ENCODE measurements around the gene SGMS1.

SGMS1 gene

GRCh38 chr10:50531388-50532077 is 92.2 kb downstream of the SGMS1 start:
- FAIRE-seq = no peak

DNA sequence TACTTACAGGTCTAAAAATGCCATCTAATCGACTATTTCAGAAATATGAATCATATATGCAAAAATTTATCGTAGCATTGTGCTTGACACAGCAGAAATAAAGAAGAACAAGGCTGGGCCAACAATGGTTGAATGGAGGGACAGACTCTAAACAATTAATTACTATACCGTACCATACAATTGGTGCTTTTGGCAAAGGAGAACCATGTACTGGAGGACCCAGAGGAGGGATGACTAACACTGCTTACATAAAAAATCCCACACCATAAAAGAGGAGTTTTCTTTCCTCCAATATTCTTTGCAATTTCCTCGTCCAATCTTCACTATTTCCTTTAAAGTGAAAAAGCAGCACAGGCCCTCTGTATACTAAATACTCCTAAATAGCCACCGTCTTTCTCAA is 94.1 kb downstream of the SGMS1 start:
- no peak for FAIRE-seq

DNA sequence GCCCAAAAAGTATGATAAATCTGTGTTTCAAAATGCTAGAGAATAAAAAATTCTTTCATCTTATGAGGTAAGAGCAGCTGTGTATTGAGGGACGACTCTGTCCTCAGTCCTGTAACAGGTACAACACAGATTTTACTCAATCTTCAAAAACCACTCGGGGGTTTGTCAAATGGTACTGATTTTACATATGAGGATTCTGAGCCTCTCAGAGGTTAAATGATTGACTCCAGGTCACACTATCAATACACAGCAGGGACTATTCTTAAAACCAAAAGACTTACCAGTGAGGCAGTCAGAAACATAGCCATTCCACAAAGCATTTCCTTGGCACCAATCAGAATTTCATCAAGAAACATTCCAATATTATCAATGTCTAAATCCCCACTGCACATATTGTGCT is 95.5 kb downstream of the SGMS1 start:
- FAIRE-seq = no peak

GRCh38 chr10:50527442-50528043 is 96.2 kb downstream of the SGMS1 start:
- no peak for FAIRE-seq

DNA sequence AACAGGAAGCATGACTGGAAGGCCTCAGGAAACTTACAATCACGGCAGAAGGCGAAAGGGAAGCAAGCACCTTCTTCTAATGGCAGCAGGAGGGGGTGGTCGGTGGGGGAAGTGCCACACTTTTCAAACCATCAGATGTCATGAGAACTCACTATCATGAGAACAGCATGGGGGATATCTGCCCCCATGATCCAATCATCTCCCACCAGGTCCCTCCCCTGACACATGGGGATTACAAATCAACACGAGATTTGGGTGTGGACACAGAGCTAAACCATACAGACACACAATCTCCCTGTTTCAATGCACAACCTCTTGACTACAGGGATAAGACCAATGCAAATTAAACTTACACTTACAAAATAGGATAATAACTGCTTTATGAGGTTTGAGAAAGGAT is 97.6 kb downstream of the SGMS1 start:
- no peak for FAIRE-seq

- no peak for FAIRE-seq
Measured at GRCh38 chr10:50523357-50523756, 100.4 kb downstream of the SGMS1 start.

DNA sequence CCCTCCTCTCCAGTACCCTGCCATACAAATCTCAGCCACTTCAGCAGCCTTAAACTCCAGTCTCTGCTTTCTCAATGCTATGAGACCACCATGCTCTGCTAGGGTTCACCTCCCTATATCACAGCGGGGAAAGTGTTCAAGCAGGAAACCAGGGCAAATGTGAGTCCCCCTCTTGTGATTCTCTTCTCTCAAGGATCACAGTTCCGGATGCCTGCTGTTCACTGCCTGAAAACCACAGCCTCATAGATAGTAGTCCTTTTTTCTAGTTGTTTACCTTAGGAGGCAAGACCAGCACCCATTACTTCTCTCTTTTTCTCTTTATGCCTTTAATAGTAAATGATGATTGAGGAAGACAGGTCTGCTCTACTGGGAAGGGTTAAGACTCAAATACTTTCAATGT is 100.8 kb downstream of the SGMS1 start:
- FAIRE-seq = no peak

GRCh38 chr10:50520115-50520514 is 103.6 kb downstream of the SGMS1 start:
- FAIRE-seq = no peak

- no peak for FAIRE-seq
Measured at GRCh38 chr10:50517626-50518025, 106.1 kb downstream of the SGMS1 start.

GRCh38 chr10:50516171-50516570 is 107.6 kb downstream of the SGMS1 start:
- no peak for FAIRE-seq

GRCh38 chr10:50515420-50515819 is 108.3 kb downstream of the SGMS1 start:
- FAIRE-seq = no peak

DNA sequence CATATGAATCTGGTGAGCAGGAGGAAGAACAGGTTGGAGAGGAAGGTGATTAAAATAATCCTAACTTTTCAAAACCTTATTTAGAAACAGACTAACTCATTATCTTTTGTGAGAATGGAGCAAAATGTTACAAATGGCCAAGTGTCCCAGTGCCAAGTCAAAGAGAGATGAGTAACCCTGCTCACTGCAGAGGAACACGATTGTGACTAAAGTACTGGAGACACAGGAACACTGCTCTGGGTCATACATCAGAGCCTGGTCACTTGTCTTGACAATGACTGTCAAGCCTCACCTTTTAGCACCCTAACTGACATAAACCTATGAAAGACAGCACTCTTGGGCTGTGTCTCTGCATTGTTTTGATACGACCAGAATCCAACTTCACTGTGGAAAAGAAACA is 108.8 kb downstream of the SGMS1 start:
- FAIRE-seq = no peak

DNA sequence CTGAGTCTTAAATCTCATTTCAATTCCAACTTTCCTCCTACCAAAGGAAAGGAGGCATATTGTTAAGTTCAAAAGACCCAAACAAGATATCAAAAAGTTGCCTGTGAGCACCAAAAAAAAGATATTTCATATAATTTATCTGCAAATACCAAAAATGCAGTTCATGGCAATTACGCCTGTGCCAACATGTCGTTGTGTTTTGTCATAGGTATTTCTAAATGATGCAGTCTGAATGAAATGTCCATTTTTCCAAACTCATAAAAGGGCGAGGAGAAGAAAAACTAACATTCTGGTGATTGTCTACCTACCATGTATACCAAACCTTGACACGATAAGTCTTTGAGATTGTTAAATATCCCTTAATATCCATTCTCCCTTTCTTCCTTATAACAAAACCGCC is 109.8 kb downstream of the SGMS1 start:
- no peak for FAIRE-seq

- no peak for FAIRE-seq
Measured at GRCh38 chr10:50512743-50513416, 110.9 kb downstream of the SGMS1 start.

DNA sequence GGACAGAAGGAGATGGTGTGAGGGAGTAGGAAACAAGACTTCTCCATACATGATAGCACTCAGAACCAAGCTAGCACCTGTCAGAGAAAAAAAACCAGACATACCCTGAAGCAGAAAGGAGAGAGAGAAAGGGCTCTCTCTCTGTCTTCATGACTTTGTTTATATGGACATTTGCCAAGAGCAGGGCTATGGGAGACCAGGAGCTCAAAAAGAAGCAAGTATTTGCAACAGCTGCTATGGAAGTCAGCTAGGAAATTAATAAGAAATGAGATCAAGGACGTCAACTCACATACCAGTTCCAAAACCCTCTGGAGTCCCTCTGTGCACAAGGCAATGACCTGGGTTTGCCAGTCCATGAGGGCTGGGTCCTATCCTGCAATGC is 111.6 kb downstream of the SGMS1 start:
- no peak for FAIRE-seq

DNA sequence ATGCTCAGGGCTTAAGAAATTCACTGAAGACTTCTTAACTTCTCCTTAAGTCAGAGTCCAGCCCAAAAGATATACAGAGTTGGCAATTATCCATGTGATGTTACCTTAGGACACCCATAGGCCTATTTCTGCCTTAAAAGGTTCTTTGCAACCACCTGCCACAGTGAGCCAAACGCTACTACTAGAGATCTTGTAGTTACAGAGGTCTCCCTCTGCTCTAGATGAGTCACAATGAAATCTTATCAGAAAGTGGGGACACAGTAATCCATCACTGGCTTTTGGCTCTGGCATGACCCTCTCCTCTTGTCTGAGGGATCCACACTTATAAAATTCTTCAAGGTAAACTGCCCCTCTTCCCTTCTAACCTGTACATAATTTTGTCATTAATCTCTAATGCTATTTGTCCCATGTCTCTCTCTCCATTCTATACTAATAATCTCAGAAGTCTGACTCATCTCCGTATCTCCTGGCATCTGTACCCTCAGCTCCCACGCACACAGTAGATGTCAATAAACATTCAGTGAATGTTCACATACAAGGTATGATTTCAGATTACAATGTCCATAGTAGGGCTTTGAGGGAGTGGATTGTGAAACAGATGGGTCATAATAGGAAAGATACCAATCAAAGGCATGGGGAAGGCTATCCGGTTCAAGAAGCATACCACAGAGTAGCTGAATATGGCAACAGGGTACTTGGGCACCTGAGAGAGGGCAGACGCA is 112.1 kb downstream of the SGMS1 start:
- no peak for FAIRE-seq

GRCh38 chr10:50510517-50511473 is 113.0 kb downstream of the SGMS1 start:
- FAIRE-seq = no peak

DNA sequence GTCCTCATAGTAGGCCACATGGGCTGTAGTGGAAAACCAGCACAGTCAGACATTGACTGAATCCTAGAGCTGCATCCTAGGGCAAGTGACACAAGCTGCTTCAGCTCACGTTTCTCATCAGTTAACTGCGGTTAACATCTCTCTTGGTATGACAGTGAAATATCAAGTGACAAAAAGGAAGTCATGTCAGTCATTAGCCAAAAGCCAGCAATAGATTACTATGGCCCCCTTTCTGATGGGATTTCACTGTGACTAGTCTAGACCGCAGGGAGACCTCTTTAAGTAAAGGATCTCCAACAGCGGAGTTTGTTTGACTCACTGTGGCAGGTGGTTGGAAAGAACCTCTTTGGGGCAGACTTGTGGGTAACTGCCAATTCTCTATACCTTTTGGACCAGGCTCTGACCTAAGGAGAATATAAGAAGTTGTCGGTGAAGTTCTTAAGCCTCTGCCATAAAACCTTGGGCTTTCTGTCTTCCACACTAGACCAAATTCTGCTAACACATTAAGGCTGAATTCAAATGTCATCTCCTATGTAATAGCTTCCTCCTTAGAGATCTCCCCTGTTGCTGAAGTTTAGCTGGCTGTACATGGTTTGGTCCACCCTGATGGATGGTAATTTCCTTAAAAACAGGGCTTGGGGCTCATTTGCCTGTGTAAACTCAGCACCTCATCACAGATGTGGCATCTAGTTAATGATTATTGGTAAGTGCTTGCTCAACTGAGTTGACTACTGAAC is 115.3 kb downstream of the SGMS1 start:
- FAIRE-seq = no peak

- FAIRE-seq = no peak
Measured at GRCh38 chr10:50506861-50507573, 116.7 kb downstream of the SGMS1 start.

DNA sequence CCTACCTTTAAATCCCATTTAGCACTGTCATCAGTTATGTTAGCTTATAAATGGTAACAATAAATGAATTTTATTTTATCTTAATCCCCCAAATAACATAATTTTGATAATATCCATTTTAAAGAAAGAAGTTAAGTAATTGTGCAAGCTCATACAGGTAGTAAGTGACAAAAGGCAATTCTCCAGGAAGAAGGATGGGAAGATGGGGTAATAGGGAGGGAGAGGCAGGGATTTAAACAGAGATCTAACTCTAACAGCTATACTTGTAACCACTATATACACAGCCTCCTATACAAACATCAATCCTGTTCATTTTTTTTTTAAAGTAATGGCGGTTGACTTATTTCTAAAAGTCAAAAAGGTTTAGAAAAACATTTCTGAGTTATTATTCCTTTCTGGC is 119.4 kb downstream of the SGMS1 start:
- no peak for FAIRE-seq

DNA sequence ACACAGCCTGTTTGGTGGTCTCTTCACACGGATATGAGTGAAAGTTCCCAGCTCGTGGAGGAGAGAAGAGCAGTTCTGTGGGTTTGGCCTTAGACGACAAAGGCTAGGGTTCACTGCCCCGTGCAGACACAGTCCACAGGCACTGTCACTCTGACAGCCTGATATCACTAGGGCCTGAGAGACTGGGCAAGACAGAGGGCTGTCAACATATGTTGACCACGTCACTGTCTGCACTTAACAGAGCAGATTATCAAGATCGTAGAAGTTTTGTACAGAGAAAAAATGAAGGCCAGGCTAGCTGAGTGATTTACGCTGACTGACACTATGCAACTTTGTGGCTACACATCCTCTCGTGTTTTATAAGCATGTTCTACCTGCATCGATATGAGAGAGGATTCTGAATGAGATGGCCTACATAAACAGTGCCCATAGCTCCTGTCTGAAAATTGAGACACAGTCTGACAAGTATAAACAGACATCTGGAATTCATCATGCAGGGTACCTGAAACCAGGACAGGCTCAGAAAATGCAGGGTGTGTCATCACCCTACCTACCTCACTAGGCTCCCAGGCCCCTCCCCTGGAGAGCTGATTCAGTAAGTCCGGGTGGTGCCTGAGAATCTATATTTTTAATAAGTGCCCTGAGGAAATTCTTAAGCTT is 120.0 kb downstream of the SGMS1 start:
- FAIRE-seq = no peak
